CD4-positive, alpha-beta T cell treated with Interleukin-2 at 100 ng/mL for 4 hours (primary cell): ENCODE measurements around the gene PAM16.
"Not testable (repeated sequence)": the region's sequence is repeated elsewhere in the genome, so short reads cannot be mapped to it uniquely, and the experiment has no call there.

Experiments used
- DNase-seq: peaks from one replicate; pipeline ENCODE4 v3.0.0-alpha.2; 2020; ENCODE audit warnings: low spot score

PAM16 gene

GRCh38 chr16:4350787-4351659, at the start of gene PAM16:
TSS of gene PAM16 (minus strand) at chr16:4351321. CDS start at chr16:4351234, 87 bp downstream.
- peak; percentile 97 for DNase-seq

- DNase-seq: no peak
Measured at GRCh38 chr16:4399001-4399730, 48.0 kb upstream of the PAM16 start.

GRCh38 chr16:4395055-4395726, 44.1 kb upstream of the PAM16 start:
- no peak for DNase-seq

GRCh38 chr16:4393850-4394249, 42.7 kb upstream of the PAM16 start:
- not testable (repeated sequence) for DNase-seq

GRCh38 chr16:4393240-4393600, 42.1 kb upstream of the PAM16 start:
- DNase-seq: no peak

GRCh38 chr16:4392382-4393239, 41.5 kb upstream of the PAM16 start:
- no peak for DNase-seq

GRCh38 chr16:4391631-4392381, 40.7 kb upstream of the PAM16 start:
- no peak for DNase-seq

- no peak for DNase-seq
Measured at GRCh38 chr16:4390266-4391260, 39.4 kb upstream of the PAM16 start.

GRCh38 chr16:4389051-4389955, 38.2 kb upstream of the PAM16 start:
- DNase-seq: no peak

- no peak for DNase-seq
Measured at GRCh38 chr16:4388271-4389021, 37.3 kb upstream of the PAM16 start.

- DNase-seq: no peak
Measured at GRCh38 chr16:4387781-4388180, 36.7 kb upstream of the PAM16 start.

GRCh38 chr16:4386951-4387565, 35.9 kb upstream of the PAM16 start:
- DNase-seq: no peak

GRCh38 chr16:4386451-4386805, 35.3 kb upstream of the PAM16 start:
- no peak for DNase-seq

GRCh38 chr16:4385789-4386450, 34.8 kb upstream of the PAM16 start:
- no peak for DNase-seq

GRCh38 chr16:4385066-4385788, 34.1 kb upstream of the PAM16 start:
- DNase-seq: no peak

- no peak for DNase-seq
Measured at GRCh38 chr16:4384509-4384942, 33.4 kb upstream of the PAM16 start.
